Regular cardiac myocyte (primary cell): ENCODE data around the gene ANLN. TPM values are rescaled to one million over a fixed set of nuclear protein-coding genes. Genes with fewer than 3 reads are reported as not detected.

Source experiments
- total RNA-seq: library from RNA; depleted of rRNA; stranded (reverse); fragments of >200 nt; gene quantifications from 2 replicates; pipeline ENCODE4 v1.2.3, GENCODE V29; 2014

The ANLN gene, protein sequence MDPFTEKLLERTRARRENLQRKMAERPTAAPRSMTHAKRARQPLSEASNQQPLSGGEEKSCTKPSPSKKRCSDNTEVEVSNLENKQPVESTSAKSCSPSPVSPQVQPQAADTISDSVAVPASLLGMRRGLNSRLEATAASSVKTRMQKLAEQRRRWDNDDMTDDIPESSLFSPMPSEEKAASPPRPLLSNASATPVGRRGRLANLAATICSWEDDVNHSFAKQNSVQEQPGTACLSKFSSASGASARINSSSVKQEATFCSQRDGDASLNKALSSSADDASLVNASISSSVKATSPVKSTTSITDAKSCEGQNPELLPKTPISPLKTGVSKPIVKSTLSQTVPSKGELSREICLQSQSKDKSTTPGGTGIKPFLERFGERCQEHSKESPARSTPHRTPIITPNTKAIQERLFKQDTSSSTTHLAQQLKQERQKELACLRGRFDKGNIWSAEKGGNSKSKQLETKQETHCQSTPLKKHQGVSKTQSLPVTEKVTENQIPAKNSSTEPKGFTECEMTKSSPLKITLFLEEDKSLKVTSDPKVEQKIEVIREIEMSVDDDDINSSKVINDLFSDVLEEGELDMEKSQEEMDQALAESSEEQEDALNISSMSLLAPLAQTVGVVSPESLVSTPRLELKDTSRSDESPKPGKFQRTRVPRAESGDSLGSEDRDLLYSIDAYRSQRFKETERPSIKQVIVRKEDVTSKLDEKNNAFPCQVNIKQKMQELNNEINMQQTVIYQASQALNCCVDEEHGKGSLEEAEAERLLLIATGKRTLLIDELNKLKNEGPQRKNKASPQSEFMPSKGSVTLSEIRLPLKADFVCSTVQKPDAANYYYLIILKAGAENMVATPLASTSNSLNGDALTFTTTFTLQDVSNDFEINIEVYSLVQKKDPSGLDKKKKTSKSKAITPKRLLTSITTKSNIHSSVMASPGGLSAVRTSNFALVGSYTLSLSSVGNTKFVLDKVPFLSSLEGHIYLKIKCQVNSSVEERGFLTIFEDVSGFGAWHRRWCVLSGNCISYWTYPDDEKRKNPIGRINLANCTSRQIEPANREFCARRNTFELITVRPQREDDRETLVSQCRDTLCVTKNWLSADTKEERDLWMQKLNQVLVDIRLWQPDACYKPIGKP
- total RNA-seq: 12.4 and 118 TPM in 2 replicates

DNA sequence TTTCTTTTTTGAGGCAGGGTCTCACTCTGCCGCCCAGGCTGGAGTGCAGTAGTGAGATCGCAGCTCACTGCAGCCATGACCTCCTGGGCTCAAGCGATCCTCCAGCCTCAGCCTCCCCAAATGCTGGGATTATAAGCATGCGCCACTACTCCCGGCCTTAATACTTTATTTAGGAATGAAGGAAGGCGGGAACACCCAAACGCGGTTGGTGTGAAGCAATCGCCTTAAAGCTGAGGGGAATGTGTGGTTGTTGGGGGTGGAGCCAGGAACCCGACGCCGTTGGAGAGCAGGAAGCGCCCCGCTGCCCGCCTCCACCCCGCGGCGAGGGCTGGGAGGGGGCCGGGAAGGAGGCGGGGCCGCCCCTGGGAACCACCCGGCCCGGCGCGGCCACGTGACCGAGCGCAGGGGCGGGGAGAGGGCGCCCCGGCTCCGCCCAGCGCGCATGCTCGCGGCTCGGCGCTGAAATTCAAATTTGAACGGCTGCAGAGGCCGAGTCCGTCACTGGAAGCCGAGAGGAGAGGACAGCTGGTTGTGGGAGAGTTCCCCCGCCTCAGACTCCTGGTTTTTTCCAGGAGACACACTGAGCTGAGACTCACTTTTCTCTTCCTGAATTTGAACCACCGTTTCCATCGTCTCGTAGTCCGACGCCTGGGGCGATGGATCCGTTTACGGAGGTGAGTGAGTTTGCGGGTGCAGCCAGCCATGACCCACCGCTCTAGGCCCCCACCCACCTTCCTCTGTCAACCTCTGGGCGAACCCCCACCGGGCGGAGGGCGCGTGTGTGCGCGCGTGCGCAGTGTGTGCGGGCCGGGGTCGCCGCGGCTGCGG is at the start of gene ANLN:
TSS of gene ANLN (plus strand) at position 492 of the 828 bp plus-strand sequence. CDS start at position 657, 165 bp downstream.

Other genes starting within 250 kb of the ANLN start
- 0.38 and 3.9 TPM in 2 replicates for gene EEPD1, start 236.6 kb upstream of the ANLN start, total RNA-seq